ENCODE measurements around the gene SLC6A19.
"Not testable (repeated sequence)": the region's sequence is repeated elsewhere in the genome, so short reads cannot be mapped to it uniquely, and the experiment has no call there.

Gene SLC6A19

DNA sequence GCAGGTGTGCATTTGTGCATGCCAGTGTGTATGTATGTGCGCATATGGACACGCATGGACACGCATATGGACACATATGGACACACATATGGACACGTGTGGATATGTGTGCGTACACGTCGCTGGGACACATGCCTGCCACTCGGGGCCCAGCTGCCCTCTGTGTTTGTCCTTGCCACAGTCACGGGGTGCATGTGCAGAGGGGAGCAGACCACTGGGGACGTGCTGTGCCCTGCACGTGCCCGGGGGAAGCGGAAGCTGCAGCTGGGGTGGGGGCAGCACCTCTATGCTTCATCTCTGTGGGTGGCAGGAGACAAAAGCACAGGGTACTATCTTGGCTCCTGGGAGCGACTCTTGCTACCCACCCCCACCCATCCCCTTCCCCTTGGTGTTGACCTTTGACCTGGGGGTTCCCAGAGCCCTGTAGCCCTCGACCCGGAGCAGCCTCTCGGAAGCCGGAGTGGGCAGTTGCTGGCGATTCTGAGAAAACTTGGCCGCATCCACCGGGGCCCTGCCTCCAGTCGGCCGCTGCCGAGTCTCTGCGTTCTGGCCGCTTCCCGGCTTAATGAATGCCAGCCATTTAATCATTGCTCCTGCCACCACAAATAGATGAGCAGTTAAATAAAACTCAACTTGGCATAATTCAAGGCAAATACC is 21.4 kb downstream of the SLC6A19 start:
- DNase-seq (ENCODE audit: low read depth in 2 of 2) = no peak

DNA sequence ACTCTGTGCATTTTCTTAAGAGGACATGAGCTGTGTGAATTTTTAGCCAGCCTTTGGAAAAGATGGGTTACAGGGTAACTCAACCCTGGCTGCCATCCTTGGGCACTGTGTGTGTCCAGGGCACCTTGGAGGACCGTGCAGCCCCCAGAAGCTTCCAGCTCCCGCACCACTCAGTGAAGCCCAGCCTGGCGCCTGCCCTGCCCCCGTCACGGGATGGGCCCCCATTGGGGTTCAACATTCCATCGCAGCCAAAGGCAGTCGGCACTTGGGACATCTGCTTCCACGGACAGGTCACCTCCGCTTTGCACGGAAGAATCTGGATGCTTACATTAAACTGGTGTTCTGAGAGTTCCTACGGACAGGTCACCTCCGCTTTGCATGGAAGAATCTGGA is 21.9 kb downstream of the SLC6A19 start:
- DNase-seq (ENCODE audit: low read depth in 2 of 2) = no peak

DNA sequence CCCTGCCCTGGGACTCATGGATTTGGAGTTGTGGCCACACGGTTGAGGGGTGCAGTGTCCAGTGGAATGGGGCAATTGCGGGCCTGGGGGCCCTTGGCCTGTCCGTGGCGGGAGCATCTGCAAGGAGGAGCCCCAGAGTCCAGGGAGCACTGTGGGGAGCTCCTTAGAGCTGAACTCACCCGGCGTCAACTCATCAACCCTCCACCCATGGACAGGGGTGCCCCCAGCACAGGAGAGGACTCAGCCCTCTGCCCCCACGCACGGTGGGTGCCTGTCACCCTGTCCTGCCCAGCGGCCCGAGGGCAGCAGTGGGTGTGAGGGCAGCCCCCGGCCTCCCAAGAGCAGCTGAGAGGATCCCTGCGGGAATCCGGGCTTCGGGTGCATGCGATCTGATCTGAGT is 23.2 kb downstream of the SLC6A19 start:
- no peak for DNase-seq (ENCODE audit: low read depth in 2 of 2)

DNA sequence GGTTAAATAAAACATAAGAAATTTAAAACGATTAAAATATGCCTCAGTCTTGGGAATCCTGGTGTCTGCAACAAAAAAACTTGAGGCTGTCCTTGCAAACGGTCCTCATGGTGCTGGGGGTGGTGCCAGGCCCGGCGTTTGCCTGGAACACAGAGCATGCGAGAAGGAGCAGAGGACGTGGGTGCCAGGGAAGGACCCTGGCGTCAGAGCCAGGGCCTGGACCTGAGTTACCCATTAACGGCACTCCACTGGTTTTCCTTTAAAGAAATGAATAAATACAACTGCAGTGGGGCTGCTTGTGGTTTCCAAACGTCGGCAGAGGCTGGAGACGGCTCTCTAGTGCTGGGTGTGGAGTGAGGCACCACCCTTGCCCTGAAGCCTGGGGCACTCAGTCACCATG is 23.7 kb downstream of the SLC6A19 start, which contains the start of gene SLC6A18:
Gene SLC6A18 (plus strand): TSS at position 301 of the 400 bp plus-strand sequence. CDS start 97 bp downstream, at position 398.
- no peak for DNase-seq (ENCODE audit: low read depth in 2 of 2)

DNA sequence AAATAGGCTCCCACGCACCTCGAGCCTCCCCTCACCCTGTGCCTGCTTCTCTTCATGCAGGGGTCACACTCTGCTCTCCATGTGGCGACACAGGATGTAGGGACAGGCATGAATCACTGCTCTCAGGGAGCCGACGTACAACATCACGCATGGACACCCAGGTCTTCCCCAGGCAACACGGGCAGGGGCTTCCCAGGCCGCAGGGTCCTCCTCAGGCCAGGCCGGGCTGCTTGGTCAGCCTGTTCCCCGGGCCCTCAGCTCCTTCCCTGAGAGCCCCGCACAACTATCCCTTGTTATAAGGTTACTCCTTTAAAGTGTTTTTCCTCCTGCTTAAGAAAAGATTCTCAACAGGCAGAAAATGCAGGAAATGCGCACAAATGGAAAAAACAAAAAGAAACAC is 24.8 kb downstream of the SLC6A19 start:
- no peak for DNase-seq (ENCODE audit: low read depth in 2 of 2)

DNA sequence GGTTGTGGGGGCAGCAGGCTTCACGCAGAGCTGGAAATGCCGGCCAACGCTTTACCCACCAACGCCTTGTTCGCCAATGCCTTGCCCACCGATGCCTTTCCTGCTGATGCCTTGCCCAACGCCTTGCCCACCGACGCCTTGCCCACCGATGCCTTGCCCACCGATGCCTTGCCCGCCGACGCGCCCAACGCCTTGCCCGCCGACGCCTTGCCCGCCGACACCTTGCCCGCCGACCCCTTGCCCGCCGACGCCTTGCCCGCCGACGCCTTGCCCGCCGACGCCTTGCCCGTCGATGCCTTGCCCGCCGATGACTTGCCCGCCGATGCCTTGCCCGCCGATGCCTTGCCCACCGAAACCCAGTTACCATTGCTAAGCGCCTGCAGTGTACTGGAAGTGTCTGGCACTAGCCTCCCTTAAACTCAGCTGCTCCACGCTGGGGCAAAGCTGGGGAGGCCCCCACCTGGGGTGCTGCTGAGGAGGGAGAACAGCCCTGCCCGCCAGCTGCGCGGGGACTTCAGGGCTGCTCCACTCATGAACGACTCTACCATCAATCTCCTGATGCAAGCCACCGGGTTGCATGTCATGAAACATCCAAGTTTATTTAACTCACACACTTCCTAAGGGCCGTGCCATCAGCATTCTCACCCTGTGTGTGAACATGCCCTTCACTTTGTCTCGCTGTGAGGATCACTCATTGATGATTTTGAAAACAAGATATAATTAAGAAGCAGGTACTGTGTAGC is 25.6 kb downstream of the SLC6A19 start:
- no peak for DNase-seq (ENCODE audit: low read depth in 2 of 2)

DNA sequence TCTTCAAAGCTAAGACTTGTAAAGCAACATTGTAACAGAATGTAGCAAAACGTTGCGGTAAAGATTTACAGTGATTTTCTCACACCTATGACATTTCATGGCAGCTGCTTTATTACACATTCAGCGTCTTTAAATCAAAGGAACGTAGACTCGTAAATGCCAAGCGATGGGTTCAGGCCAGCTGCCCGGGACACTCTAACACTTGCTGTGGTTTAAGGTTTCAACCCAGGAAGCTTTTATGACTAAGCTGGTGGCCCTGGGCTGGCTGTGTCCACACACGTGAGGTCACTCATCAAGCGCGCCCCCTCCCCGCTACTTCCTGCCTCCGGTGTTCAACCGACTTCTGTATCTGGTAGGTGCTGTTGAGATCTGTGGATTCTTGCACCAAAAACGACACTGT is 26.3 kb downstream of the SLC6A19 start:
- no peak for DNase-seq (ENCODE audit: low read depth in 2 of 2)

DNA sequence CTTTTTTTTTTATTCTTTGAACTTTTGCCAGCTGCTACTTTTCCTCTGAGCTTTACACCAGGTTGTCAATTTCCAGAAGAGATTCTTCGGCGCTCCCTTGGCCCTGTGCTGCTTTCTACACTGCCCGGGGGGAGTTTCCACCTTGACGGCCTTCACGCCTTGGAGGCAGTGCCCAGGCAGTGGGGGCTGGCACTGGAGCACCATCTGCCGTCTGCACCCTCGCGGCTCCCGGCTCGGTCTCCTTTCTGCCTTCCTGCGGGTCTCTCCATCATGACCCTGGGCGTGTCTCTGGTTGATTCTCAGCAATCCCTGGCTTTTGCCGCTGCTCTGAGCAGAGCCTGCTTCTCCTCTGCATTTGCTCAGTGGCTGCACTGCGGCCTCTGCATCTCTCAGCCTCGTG is 26.7 kb downstream of the SLC6A19 start:
- no peak for DNase-seq (ENCODE audit: low read depth in 2 of 2)

DNA sequence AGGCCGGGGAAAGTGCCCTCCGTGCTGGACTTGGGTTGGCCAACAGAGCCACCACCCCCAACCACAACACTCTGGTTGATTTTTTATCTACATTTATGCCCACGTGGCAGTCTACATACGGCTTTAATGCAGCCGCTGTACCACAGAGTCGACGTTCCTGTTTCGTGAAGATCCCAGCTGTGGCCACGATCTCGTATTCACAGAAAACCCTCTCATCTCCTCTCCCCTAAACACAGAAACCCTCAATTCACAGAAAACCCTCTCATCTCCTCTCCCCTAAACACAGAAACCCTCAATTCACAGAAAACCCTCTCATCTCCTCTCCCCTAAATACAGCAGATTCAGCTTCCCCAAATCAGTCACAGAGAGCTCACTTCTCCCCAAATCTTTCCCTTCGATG is 27.6 kb downstream of the SLC6A19 start:
- not testable (repeated sequence) for DNase-seq (ENCODE audit: low read depth in 2 of 2)

DNA sequence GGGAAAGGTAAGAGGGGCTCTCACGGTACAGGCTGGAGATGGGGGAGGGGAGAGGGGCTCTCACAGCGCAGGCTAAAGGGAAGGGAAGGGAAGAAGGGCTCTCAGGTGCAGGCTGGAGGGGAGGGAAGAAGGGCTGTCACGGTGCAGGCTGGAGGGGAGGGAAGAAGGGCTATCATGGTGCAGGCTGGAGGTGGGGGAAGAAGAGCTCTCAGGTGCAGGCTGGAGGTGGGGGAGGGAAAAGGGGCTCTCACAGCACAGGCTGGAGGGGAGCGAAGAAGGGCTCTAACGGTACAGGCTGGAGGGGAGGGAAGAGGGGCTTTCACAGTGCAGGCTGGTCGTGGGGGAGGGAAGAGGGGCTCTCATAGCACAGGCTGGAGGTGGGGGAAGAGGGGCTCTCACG is 28.4 kb downstream of the SLC6A19 start:
- DNase-seq (ENCODE audit: low read depth in 2 of 2) = no peak

DNA sequence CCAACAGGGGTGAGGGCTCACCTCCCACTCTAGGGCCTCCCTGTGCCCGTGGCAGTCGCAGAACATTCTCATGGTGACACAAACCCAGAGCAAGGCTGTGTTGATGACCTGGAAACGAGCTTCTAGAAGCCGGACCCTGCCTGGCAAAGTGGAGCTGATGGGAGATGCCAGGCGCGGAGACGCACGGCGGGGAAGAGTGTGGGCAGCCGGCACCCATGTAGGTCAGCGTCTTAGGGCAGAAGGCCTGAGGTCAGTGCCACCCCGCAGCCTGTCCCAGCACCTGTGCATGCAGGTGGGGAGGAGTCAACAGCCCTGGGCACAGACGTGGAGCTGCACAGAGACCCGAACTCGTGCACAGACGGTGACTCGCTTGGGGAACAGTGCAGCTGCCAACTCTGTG is 29.2 kb downstream of the SLC6A19 start:
- no peak for DNase-seq (ENCODE audit: low read depth in 2 of 2)

DNA sequence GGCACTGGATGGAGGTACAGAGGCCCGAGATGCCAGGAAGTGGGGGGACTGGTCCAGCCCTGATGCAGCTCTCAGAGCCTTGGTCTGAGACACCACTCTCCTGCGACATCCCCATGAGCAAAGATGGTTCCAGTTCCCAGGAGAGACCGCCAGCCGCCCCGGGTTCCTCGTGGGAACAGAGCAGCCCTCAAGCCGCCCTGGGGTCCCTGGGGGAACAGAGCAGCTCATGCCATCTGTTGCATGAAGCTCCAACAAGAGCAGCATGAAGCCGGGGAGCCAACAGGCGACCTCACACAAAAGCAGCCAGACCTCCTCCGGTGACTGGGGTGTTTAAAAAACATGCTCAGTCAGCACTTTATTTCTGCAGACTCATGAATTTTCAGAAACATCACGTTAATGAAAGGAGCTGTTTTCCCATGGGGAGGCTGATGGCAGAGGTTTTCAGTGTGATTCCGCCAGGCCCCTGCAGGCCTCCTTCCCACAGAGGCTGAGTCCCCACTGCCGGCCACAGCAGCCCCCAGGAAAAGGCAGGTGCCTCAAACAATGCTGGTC is 30.0 kb downstream of the SLC6A19 start:
- no peak for DNase-seq (ENCODE audit: low read depth in 2 of 2)

DNA sequence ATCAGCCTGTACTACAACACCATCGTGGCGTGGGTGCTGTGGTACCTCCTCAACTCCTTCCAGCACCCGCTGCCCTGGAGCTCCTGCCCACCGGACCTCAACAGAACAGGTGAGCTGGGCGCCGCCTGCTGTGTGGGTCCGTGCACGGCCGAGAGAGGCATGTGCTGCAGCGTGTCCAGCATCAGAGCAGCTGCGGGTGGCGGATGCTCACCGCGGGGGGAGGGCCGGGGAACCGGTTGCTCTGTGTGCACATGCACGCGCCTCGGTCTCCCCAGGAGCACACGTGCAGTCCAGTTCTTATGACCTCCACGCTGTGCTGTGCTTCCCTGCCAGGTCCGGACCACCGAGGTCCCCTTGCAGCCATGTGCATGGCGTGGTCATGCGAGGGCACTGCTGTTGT is 31.4 kb downstream of the SLC6A19 start:
- no peak for DNase-seq (ENCODE audit: low read depth in 2 of 2)

DNA sequence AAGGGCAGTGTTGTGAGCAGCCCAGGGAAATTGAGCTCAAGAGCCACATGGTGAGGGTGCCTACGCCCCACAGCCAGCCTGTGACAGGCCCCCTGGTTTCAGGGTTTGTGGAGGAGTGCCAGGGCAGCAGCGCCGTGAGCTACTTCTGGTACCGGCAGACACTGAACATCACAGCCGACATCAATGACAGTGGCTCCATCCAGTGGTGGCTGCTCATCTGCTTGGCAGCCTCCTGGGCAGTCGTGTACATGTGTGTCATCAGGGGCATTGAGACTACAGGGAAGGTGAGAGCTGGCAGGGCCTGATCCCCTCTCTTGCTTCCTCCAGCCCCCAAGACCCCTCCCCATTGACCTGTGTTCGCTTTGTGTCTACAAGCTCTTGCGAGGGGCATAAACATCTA is 34.0 kb downstream of the SLC6A19 start:
- DNase-seq (ENCODE audit: low read depth in 2 of 2) = no peak

DNA sequence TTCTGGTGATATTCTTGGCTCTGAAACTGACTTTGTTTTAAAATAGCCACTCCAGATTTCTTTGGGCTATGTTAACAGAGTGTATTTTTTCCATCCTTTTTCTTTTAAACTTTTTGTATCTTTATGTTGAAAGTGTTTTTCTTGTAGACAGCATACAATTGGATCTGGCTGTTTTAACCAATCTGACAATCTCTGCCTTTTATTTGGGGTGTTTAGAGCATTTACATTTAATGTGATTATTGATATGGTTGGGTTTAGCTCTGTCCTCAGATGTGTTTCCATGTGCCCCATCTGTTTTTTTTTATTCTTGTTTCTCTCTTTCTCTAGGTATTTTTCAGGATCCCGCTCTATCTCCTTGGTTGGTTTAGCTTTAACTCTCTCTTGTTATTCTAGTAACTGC is 34.4 kb downstream of the SLC6A19 start:
- no peak for DNase-seq (ENCODE audit: low read depth in 2 of 2)

DNA sequence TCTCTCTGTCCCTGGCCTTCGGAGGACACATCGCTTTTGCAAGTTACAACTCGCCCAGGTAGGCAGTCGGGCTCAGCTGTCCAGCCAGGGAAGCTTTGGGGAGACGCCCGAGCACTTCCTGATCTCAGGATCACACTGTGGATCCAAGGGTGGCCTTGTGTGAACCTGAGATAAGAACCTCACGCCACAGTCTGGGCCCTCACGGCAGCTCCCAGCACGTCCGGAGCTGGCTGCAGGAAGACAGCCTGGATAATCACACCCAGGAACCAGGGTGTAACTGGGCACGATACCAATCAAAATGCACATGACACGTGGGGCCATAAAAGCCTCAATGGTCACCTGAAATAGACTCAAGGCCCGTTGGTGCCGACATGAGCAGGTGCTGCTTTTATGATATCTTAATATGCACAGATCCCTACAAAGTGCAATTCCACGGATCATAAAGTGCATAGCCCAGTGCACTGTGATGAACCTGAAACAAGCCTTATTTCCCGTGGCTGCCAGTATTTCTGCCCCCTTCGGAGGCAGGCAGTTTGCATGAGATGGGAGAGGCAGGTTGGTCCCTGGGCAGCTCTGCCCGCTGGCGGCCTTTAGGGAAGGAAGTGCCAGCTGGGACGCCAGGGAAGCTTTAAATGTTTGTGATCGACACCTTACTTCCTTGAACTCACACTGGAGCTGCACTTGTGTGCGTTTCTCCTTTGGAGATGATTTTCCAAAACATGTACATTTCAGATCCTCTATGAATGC is 38.3 kb downstream of the SLC6A19 start:
- no peak for DNase-seq (ENCODE audit: low read depth in 2 of 2)

DNA sequence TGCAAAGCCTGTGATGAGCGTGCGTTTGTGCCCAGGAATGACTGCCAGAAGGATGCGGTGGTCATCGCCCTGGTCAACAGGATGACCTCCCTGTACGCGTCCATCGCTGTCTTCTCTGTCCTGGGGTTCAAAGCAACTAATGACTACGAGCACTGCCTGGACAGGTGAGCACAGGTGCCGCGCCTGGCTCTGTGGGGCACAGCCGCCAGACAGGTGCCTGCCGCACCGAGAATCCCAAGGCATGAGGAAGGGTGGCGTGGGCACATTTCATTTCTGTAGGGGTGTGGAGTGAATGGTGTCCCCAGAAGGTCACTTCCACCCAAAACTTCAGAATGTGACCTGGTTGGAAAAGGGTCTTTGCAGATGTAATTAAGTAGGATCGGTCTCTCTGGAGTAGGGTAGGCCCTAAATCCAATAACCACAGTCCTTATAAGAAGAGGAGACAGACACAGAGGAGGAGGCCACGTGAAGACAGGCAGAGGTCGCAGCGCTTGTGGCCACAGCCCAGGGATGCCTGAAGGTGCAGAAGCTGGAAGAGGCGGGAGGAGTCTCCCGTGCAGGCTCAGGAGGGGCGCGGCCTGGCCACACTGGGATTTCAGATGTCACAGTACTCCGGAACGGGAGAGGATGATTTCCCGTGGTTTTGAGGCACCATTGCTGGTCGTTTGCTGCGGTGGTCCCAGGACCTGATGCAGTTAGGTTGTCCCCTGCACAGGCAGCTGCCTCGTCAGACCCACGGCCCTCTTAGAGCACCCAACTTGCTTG is 39.3 kb downstream of the SLC6A19 start:
- no peak for DNase-seq (ENCODE audit: low read depth in 2 of 2)

DNA sequence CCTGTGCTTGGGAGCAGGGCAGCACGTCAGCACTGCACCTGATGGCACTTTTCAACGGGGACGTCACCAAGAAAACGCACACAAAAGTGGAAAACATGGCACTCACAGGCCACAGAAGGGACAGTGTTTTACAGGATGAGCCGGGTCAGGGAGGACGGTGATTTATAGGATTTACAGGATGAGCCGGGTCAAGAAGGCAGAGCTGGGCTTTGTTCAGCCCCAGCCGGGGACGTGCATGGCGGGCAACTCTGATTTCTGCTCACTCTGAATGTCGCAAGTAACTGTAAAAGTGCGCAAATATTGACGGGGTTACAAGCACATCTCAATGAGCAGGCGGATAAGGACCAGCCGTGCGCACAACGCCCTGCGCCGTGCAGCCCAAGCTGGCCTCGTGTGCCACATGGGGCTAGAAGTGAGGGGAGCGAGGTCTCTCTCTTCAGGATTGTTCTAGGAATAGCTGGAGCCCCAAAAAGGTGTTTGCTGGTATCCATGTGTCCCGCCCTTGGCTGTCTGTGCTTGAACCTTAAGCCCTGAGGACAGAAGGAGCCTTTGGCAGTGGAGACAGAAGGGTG is 40.2 kb downstream of the SLC6A19 start:
- no peak for DNase-seq (ENCODE audit: low read depth in 2 of 2)

DNA sequence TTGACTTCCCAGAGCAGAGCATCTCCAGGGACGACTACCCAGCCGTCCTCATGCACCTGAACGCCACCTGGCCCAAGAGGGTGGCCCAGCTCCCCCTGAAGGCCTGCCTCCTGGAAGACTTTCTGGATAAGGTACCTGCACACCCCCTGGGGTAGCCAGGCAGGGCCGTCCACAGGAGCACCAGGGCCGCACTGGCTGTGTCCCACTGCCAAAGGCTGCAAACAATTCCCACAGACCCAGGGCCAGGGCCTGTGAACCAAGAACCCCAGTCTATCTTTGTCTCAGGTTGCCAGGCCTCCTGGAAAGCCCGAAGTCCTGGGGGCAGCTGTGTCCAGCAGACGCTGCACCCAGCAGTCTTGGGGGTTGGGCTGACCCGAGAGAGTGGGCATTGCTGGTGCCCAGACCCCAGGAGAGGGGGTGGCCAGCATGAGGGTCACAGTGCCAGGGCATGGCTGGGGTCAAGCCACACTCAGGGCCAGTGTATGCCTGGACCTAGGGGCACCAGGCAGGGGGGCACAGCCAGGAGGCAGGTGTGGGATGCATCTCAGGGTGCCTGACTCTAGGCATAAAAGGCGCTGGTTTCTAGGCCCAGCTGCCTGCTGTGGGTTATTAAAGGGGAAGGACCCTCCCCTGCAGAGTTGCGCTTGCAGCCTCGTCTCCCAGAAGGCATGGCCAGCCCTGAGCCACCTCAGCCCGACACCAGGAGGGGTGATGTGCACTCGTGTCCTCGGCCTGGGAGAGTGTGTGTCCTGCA is 41.5 kb downstream of the SLC6A19 start:
- no peak for DNase-seq (ENCODE audit: low read depth in 2 of 2)

DNA sequence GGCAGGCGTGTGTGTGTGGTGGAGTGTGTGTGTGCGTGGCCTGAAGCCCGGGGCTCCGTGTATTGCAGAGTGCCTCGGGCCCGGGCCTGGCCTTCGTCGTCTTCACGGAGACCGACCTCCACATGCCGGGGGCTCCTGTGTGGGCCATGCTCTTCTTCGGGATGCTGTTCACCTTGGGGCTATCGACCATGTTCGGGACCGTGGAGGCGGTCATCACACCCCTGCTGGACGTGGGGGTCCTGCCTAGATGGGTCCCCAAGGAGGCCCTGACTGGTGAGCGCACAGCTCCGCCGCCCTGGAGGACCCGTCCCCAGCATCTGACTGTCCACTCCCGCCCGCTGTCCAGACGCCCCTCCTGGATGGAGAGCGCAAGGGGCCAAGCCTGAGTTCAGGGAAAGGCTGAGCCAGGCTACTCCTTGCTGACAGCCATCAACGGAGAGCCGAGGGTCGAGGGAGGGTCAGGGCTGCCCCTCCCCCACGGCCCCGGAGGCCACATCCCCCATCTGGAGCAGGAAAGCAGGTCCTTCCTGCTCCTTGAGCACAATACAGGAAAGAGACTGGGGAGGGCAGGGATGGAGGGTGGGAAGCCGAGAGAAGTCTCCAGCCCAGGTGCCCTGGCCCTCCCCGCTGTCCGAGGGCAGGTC is 42.2 kb downstream of the SLC6A19 start:
- DNase-seq (ENCODE audit: low read depth in 2 of 2) = no peak
